NCI-H1105 treated with DMSO at 0.1 percent for 48 hours (cell line): Measurements from ENCODE around the gene GYG1.
"Not testable (repeated sequence)": the region's sequence is repeated elsewhere in the genome, so short reads cannot be mapped to it uniquely, and the experiment has no call there.

Experiments
- DNase-seq: peaks from one replicate; lab custom pipeline; 2025; lab: John Stamatoyannopoulos, UW

The GYG1 gene

DNA sequence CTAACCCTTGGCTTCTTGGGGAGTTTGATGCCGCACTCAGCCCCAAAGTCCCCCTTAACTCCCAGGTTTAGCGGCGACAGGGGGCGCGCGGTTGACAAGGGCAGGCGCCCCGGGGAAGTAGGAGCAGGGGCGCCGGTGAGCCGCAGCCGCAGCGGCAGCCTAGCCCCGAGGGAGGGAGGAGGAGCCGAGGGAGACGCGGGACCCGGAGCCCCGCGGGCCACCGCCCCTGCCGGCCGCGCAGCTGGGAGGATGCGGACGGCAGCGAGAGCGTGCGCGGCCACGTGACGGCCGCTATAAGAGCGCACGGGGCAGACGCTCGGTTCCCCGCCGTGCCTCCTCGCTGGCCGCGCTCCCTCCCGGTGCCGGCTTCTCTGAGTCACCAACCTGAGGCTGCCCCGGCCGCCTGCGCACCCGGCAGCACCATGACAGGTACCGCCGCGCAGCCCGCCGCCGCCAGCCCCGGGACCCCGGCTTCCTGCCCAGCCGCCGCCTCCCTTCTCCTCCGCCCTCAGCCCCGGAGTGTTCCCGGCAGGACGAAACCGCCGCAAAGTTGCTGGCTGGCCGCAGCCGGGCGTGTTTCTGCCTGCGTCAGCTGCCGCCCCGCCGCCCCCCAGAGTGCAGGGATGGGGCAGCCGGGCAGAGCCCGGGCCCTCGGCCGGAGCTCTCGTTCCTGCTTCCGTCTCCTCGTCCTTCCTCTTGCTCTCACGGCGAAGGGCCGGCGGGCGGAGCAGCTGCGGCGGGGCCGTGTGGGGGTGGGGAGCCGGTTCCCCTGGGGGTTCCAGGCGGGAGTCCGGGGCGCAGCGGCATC is at the start of gene GYG1:
TSS of gene GYG1 (plus strand) at position 322 of the 808 bp plus-strand sequence. CDS start at position 423, 101 bp downstream.
- peak; percentile 86 for DNase-seq

DNA sequence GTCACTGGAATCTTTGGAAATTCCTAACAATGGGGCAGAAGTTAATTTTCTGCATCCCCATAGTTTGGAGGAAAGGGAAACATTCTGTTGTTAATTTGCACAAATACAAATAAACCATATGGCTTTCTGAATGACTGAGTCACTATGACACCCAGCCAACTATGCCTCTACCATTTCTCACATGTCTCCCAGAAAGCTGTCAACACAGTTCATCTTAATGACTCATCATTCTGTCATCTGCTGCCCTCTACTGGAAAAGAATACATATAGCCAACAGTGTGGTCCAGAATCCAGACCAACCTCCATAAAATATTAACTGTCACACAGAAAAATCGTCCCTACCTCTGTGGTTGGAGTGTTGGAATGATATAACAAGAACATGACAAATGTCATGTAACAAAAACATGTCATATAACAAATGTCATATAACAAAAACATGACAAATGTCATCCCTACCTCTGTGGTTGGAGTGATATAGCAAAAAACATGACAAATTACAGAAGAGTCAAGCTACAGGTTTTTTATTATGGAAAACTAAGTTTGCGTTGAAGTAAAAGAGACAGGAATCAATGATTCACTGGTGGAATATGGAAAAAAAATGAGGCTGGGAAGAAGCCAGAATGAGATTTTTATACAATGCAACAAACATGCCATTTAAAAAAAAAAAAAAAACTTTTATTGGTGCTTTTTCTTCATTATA is 47.7 kb upstream of the GYG1 start:
- peak; percentile 92 for DNase-seq

DNA sequence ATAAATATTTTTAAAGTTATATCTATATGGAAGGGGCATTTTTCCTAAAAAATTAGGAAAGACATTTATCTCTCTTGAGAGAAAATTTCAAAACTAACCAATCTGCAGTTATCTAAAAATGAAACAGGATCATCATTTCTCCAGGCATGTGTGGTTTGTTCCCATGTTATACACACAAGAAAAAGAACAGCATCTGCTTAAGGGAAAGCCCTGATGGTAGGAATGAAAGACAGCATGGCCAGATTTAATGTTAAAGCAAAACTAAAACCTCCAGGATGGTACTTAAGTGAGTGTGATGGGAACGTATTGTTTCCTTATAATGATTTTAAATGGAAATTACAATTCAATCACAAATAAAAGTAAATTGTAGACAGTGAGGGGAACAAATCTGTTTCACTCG is 46.2 kb upstream of the GYG1 start:
- no peak for DNase-seq

DNA sequence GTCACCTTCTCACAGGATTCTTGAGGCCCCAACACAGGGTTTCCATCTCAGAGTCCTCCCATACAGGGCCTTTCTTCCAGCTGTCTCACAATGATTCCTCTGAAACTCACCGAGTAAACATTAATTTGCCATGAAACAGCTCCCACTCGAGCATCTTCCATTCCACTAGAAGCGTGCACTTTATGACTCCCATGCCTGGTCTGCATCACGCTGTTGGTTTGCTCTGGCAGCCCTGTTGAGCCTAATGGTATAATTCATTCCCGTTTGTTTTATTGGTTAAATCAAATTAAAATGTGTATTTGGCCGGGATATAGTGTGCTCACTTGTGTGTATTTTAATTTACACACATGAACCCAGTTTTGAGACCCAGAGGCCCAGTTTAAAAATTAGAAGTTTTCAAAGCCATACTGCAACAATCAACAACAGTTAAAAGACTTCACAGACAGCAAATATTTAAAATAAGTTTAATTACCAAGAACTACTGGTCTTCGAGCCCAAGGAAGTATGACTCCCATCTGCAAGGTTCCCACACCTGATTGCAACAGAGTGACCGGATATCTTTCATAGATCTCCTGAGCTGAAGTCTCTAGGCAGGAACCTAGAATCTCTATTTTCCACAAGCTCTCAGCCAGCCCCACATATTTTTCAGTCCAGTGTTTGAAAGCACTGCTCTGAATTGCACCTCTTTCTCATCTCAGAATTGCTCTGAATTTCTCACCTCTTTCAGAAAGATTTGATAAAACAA is 42.3 kb upstream of the GYG1 start:
- DNase-seq = no peak

DNA sequence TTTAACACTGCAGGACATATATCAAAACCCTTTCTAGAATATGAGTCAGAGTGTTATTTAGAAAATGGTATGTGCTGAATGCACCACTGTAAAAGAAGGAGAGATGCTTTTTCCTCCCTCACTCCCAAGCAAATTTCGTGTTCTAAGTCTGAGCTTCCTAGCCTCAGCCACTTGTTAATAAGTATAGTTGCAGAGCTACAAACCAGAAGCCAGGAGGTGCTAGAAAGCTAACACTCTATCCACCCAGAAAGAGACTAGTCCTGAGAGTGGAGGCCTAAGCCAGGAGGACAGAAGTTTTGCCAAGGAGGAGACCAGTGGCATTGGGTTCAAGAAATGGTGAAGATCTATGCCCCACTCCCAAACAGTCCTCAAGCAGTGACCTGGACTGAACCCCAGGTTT is 40.5 kb upstream of the GYG1 start:
- no peak for DNase-seq

DNA sequence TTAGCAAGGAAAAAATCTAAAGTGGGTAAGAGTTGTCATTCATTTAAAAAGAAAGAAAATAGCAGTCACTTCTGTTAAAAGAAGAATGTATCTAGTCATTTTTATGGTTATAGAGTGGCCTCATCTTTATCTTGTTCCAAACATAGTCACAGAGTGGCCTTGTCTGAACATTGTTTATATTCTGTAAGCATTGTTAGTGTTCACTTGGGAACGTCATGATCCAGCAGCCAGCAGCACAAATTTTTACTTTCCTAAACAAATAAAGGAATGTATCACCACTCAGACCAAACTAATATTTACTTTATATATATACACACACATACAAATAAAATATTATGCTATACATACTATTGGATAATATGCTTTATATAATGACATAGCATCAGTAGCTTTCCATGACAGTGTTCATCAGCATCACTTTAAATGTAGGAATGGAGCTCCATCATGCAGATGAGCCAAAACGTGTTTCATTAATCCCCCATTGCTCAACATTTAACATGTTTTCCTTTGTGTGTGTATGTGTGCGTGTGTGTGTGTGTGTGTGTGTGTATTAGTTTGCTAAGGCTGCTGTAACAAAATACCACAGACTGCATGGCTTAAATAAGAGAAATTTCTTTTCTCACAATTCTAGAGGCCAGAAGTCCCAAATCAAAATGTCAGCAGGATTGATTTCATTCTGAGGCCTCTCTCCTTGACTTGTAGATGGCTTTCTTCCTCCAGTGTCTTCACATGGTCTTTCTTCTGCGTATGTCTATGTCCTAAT is 39.6 kb upstream of the GYG1 start:
- no peak for DNase-seq

DNA sequence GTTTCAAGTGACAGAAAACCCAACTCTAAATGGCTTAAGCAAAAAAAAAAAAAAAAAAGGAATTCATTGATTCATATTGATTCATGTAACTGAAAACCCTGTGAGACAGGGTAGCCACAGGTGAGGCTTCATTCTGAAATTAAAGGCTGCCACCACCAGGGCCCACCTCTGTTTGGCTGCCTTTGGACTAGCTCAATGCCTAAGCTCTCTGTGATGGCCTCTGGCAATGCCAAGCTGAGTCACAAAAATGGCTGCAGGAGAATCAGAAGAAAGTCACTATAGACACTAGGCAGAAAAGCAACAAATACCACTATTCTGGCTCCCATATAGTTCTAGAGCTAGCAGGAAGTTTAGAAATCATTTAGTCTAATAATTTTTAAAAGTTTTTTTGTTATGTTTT is 38.2 kb upstream of the GYG1 start:
- DNase-seq = no peak

DNA sequence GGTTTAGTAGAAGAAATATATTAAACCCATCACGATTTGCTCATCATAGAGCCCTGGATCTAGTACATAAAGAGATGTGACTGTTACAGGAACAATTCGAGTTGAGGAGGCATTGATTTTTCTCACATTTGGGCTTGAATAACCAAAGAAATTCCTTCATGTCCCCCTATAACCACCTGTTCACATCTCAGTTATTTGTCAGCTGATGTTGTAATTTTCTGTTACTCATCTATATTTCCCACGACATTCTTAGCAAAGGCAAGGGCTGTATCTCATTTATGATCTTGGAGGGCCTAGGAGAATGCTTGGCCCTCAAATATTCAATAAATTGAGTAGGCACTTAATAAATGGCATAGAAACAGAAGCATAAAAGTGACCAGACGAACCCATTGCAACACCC is 36.4 kb upstream of the GYG1 start:
- no peak for DNase-seq

DNA sequence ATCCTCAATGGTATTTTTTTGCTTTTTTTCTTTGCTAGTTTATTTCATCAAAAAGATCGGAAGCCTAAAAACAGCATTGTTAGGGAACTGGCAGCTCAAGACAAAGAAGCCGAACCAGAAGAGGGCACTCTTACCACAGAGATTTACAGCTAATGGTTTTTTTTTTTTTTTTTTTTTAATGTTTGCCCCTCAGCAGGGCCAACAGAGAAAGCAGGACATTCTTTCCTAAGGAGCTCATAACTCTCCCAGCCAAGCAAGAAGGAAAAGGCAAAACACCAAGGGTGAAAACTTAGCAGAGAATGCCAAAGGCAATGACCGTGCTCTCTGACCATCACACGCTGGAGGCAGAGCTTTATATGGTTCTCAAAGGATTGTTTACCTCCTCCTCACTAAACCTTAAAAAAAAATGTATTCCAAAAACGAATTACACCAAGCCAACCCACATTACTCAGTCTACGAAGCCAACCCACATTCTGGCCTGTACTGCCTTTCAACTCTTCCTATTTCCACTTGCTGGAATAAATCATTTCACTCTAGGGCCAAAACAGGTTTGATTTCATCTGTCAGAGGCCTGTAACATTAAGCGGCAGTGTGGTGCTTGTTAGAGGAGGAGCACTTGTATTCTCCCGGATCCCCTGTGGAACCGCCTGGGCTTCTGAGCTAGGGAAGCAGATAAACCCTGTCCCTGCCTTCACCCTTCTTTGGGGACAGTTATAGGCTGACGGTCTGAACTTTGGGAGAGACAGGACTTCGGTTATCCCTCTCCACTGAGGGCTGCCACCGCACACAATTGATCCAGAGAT is 35.6 kb upstream of the GYG1 start:
- DNase-seq = peak; percentile 78

DNA sequence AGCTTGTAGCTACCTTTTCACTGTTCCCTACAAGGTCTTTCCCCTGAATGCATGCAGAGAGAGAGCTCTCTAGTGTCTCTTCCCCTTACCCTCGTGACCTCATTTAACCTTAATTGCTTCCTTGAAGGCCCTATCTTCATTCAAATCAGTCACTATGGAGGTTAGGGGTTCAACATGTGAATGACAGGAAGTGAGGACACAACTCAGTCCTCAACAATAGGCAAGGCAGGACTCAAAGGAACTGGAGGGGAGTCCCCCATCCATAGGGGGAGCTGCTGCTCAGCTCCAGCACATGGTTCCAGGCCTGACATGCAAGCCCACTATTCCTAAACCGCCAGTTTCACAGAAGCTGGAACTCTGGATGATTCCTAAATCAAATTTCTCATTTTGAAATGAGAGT is 33.8 kb upstream of the GYG1 start:
- DNase-seq = no peak

DNA sequence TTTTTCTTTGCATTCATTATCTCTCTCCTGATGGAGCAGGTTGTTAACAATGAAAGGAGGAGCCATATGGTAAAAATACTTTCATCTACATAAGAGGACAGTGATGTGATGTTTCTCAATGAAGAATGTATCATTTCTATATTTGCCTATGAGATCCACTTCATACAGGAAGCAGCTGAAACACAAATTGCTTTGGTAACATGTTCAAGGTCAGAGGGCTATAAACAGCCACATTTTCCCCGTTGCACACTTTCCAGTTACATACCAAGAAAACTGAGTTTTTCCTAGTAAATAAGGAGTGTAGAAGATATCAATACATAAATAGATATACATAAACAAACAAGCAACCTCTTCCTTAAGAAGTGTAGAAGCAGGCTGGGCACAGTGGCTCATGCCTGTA is 32.6 kb upstream of the GYG1 start:
- DNase-seq = no peak

DNA sequence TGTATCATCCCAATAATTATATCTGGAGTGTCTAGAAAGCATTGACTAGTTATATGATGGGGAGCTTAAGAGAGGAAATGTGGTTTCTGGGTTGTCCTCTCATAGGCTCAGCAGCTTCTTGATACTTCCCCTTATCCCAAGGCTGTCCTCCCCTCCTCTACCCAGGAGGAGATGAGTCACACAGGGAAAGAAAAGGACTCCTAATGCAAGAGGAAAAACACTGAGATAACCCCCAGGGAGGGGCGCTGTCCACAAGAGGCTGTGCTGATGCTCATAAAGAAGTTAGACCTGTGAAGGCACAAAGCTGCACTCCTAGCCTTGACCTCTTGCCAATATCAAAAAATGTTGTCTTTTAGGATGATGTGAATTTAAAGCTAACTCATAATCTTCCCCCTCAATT is 28.8 kb upstream of the GYG1 start:
- DNase-seq = no peak

DNA sequence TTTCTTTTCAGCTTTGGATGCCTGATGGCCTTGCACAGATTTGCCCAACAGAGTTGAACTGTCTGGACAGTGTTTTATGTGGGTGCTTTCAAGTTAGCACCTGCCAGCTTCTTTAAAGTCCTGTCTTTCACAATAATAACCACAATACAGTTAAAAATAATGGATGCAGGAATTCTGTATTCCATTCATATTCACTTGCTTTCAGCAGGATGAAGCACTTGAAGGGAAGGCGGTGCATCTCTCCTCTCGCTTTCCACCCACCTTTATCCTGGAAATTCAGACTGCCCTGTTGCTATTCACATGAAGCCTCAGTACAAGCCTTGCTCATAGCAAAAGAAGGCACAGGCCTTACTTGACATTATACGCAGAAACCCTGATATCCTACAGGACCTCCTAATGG is 26.5 kb upstream of the GYG1 start:
- no peak for DNase-seq

DNA sequence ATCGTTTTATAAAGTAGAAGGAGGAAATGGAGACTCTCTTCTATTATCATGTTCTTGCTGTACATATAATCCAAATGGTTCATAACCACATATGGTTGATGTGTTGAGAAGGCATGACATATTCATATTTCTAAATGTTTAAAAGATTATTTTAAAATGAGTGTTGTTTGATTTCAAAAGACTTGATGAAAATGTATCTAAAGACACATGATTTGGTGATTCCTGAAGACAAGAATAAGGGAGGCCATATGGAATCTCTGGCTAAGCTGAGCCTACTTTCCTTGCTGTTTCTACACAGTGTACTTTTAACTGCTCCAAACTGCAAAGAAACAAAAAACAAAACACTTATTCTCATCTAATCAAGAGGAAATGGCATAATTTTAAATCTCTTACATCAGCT is 23.0 kb upstream of the GYG1 start:
- no peak for DNase-seq

DNA sequence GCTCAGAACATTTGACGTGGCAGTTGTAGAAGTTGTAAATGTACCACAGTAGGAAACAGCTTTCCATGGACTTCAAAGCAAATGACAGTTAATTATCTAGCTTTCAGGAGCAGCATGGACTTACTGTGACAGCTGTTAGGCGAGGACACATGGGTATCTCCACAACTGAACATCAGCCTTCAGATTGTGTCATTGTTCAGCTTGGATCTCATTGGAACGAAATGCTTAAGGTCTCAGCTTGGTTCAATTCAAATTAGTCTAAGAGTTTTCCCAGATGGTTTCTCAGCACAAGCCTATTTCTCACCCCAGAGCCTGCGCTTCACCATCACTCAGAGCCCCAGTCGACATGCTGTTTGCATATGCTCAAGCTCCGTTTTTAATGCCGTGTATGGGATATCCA is 21.1 kb upstream of the GYG1 start:
- DNase-seq = no peak

DNA sequence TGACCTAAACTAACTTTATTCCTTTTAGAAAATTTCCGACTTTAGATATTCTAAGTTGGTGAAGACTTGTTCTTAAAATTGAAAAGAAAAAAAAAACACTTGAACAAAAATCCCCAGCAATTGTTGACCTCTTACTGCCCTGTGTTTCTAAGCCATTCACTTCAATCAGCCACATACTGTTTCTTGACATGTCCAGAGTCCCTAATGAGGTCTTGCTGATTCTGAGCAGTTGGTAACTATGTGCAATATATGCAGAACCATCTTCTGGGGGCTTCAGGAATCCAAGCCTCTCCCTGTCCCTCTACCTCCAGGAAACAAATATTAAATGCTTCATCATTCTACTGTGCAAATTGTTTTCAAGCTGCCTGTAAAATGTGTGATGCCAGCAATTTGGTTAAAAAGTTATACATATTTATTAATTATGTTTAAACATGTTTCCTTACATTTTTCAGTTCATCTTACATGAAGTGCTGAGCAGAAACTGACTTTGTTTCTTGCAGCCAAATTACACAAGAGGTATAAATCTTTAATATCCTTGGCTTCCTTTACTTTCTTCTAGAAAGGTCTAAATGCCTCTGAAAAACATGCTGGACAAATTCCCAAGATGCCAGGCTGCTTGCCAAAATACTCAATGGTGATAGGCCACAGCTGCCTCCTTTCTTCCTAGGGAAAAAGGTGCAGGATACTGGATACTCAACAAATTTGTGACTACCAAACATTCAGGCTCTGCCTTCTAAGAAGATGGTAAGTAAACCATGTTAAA is 19.8 kb upstream of the GYG1 start:
- no peak for DNase-seq

DNA sequence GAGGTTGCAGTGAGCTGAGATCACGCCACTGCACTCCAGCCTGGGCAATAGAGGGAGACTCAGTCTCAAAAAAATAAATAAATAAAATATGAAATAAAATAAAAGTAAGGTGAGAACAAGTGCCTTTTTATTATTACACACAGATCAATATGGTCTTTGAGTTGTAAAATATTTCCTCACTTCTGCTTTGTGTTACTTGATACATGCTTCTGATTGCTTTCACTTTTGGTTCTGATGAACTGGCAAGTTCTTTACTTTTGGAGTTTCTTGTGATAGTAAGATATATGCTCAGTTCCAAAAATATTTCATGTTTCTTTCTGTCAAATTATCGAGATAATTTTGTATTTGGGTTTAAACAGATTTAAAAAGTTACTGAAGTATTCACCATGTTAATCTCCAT is 16.6 kb upstream of the GYG1 start:
- no peak for DNase-seq

DNA sequence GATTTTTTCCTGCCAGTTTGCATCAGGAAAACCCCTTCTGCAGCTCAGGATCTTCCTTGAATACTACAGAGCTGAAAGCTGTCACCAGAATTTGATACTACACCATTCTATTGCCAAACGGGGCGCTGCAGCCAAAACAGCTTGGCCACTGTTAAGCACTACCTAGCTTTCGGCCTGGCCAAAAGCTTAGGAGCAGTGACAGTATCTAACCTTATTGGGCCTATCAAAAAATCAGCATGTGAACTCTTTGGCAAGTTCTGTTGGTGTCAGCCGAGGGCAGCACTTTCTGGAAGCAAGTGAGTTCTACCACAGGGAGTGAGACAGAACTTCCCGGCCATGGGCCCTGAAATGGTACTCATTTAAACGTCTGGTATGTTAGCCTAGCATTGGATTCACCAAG is 16.1 kb upstream of the GYG1 start:
- DNase-seq = no peak

DNA sequence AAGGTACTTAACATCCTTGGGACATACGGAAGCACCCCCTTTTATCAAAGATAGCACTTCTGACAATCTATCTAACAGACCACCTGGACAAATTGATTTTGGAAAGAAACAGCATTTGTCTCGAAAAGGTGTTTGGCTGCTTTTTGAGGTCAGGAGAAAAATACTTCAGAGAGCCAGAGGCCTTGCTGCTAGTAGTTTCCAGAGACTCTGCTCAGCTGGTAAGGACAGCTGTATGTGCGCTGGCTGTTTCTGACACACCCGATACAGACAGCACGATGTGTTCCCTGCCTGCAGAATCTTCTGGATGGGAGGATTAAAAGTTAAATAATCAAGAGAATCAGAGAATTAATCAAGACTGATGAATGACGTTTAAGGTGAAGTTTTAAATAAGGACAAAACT is 15.6 kb upstream of the GYG1 start:
- DNase-seq = no peak

DNA sequence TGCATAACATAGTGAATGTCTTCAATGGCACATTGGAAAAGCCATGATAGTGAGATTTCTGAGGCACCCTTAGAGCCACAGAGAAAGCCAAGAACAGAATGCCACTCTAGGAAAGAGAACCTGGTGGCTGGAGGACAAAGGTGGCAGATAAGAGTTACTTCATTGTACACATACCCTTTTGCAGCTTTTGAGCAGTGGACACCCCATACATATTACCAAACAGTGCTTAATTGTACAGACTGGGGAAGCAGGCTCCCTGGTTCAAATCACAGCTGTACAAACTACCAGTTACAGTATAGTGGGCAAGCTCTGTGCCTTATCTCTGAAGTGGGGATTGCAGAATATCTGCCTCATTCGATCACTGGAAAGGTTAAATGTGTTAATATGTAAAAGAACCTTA is 10.1 kb upstream of the GYG1 start:
- no peak for DNase-seq

DNA sequence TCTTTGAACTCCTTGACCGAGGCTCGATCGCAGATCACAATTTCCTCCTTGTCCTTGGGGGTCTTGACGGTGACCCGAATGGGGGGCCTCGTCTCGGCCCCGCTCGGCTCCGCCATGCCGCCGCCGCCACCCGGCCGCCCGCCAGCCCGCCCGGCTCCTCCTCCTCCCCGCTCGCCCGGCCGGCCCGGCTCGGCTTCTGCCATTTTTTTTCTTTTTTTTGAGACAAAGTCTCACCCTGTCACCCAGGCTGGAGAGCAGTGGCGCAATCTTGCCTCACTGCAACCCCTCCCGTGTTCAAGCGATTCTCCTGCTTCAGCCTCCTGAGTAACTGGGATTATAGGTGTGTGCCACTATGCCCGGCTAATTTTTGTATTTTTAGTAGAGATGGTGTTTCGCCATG is 3.8 kb upstream of the GYG1 start:
- DNase-seq = not testable (repeated sequence)
